ENCODE data around the gene MITF. TPM values are rescaled to one million over a fixed set of nuclear protein-coding genes. Genes with fewer than 3 reads are reported as not detected.

Gene MITF
- total and polyA plus RNA-seq, 8 donors: 6.2 to 29.6 (median 7.5) TPM

- intact Hi-C loops (cut with DNase I): no loop called here
- DNase-seq (no peak), ATAC-seq (no peak)
- no peaks in the 10 kb centered on the region for H3K9me3 ChIP-seq
- H3K4me3 ChIP-seq: no peak overlapping the region
- H3K4me1 ChIP-seq: no peaks in the 10 kb centered on the region
- H3K27me3 ChIP-seq: no peaks in the 10 kb centered on the region
- H3K36me3 ChIP-seq: no peaks in the 10 kb centered on the region
- H3K27ac ChIP-seq: no peak overlapping the region
- TF ChIP-seq CTCF (IDR thresholded peaks at IDR 0.05): no peak
Measured at GRCh38 chr3:69882560-69882959, 143.3 kb downstream of the MITF start.

GRCh38 chr3:69888040-69888942 is 149.0 kb downstream of the MITF start:
- Histone ChIP-seq H3K4me3 (no peak overlapping the region), H3K27ac (no peak overlapping the region)
- ATAC-seq: no peak

GRCh38 chr3:69888943-69889315 is 149.7 kb downstream of the MITF start:
- Histone ChIP-seq H3K4me1 (no peaks in the 10 kb centered on the region), H3K4me3 (no peak overlapping the region), H3K36me3 (no peaks in the 10 kb centered on the region), H3K27me3 (no peaks in the 10 kb centered on the region), H3K9me3 (no peaks in the 10 kb centered on the region), H3K27ac (no peak overlapping the region)
- DNase-seq (no peak), ATAC-seq (no peak)
- no peak for TF ChIP-seq CTCF (IDR thresholded peaks at IDR 0.05)
- intact Hi-C loops (cut with DNase I): no loop called here

More at GRCh38 chr3:69888040-69888942, 149.0 kb downstream of the MITF start:
- no peak for DNase-seq
- Histone ChIP-seq H3K9me3 (no peaks in the 10 kb centered on the region), H3K27me3 (no peaks in the 10 kb centered on the region), H3K36me3 (no peaks in the 10 kb centered on the region), H3K4me1 (no peaks in the 10 kb centered on the region)
- no peak for TF ChIP-seq CTCF (IDR thresholded peaks at IDR 0.05)
- intact Hi-C loops (cut with DNase I): no loop called here

- no peaks in the 10 kb centered on the region for H3K4me1 ChIP-seq
- H3K27ac ChIP-seq: no peak overlapping the region
- no peak for ATAC-seq
- no peaks in the 10 kb centered on the region for H3K9me3 ChIP-seq
- TF ChIP-seq CTCF (IDR thresholded peaks at IDR 0.05): no peak
- intact Hi-C loops (cut with DNase I): no loop called here
- H3K27me3 ChIP-seq: no peaks in the 10 kb centered on the region
- no peak overlapping the region for H3K4me3 ChIP-seq
- no peak for DNase-seq
- no peaks in the 10 kb centered on the region for H3K36me3 ChIP-seq
Measured at GRCh38 chr3:69890084-69890483, 150.8 kb downstream of the MITF start.

DNA sequence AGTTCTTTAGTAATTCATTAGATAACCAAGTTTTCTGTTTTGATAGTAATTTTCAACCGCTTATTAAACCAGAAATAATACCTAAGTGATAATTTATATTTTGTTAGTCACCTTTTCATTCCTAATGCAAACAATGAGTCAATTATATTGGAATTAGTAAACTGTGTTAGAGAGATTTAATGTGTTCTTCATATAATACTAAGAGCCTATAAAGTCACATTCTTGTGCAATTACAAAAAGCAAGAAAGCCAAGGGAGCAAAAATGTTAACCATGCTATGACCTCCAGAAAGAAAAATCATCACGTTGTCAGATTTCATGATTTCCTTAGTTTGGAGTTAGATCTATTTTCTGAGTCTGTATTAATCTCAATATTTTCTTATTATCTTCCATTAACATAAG is 151.4 kb downstream of the MITF start:
- Histone ChIP-seq H3K27ac (no peak overlapping the region), H3K4me3 (no peak overlapping the region), H3K27me3 (no peaks in the 10 kb centered on the region), H3K9me3 (no peaks in the 10 kb centered on the region), H3K36me3 (no peaks in the 10 kb centered on the region), H3K4me1 (no peaks in the 10 kb centered on the region)
- ATAC-seq (no peak), DNase-seq (no peak)
- intact Hi-C loops (cut with DNase I): no loop called here
- no peak for TF ChIP-seq CTCF (IDR thresholded peaks at IDR 0.05)

Data from left lung (tissue), 10 donors.